ENCODE data around the gene SLC25A22.

DNA sequence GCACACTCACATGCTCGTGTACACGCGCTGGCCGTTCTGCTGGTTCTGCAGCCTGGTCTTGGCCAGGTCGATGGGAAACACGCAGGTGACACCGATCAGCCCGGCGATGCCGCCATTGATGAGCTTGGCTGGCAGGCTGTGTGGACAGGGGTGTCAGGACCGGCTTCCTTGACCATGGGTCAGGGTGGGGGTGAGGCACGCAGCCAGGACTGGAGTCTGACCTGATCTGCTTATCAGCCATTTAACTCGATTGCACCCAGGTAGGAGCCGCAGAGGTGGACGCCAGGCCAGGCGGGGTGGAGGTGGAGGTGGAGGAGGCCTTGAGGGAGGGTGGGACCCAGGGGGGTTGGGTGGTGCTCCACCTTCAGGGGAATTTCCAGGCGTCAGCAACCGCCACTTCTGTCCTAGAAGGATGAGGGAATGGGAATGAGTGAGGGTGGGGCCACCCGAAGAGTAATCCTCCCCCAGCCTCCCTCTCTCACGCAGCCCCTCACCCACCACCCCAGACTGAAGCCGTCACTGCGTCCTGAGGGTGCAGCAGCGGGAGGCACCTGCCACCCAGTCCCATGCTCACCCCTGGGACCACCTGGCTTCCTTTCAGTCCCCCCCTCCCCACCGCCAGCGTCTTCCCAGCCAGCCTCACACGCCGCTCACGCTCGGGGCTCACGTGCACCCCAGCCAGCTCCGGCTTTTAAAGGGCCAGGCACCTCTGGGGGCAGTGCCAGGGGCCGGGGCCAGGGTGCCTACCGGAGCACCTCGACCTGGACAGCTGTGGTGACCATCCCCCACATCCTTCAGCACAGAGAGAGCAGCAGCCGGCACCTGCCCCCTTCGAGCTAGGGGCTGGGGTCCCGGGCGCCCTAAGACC lies 3.1 kb downstream of the SLC25A22 start:
- TF ChIP-seq, protein P1, sequence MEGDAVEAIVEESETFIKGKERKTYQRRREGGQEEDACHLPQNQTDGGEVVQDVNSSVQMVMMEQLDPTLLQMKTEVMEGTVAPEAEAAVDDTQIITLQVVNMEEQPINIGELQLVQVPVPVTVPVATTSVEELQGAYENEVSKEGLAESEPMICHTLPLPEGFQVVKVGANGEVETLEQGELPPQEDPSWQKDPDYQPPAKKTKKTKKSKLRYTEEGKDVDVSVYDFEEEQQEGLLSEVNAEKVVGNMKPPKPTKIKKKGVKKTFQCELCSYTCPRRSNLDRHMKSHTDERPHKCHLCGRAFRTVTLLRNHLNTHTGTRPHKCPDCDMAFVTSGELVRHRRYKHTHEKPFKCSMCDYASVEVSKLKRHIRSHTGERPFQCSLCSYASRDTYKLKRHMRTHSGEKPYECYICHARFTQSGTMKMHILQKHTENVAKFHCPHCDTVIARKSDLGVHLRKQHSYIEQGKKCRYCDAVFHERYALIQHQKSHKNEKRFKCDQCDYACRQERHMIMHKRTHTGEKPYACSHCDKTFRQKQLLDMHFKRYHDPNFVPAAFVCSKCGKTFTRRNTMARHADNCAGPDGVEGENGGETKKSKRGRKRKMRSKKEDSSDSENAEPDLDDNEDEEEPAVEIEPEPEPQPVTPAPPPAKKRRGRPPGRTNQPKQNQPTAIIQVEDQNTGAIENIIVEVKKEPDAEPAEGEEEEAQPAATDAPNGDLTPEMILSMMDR (IDR thresholded peaks at IDR 0.05) = no peak
- TF ChIP-seq POLR2A (IDR thresholded peaks at IDR 0.05) = no peak
